NCI-H774 (cell line): Measurements from ENCODE around the gene RNF5.
"Not testable (repeated sequence)": the region's sequence is repeated elsewhere in the genome, so short reads cannot be mapped to it uniquely, and the experiment has no call there.

Experiments used
- DNase-seq: peaks from one replicate; lab custom pipeline; 2025; lab: John Stamatoyannopoulos, UW

RNF5 gene

GRCh38 chr6:32210191-32210601 is 32.0 kb downstream of the RNF5 start:
- DNase-seq: no peak

GRCh38 chr6:32211432-32211831 is 33.2 kb downstream of the RNF5 start:
- DNase-seq: not testable (repeated sequence)

- DNase-seq: no peak
Measured at GRCh38 chr6:32212076-32212760, 34.0 kb downstream of the RNF5 start.

GRCh38 chr6:32213649-32214048 is 35.4 kb downstream of the RNF5 start:
- DNase-seq: no peak

GRCh38 chr6:32214126-32214525 is 35.9 kb downstream of the RNF5 start:
- DNase-seq: no peak

DNA sequence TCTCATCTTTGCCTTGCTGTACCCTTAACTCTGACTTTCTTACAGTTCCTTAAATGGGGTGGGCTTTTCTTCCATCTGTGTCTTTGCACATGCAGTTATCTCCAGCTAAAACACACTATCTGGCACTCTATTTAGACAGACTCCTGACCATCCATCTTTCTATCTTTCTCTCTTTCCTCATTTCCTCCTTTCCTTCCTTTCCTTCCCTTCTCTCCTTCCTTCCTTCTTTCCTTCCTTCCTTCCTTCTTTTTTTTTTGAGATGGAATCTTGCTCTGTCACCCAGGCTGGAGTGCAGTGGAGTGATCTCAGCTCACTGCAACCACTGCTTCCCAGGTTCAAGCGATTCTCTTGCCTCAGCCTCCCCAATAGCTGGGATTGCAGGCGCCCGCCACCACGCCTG is 37.4 kb downstream of the RNF5 start:
- DNase-seq: no peak

GRCh38 chr6:32216285-32216684 is 38.1 kb downstream of the RNF5 start:
- no peak for DNase-seq

GRCh38 chr6:32216998-32217397 is 38.8 kb downstream of the RNF5 start:
- DNase-seq: no peak

GRCh38 chr6:32218167-32218566 is 40.0 kb downstream of the RNF5 start:
- DNase-seq: no peak

DNA sequence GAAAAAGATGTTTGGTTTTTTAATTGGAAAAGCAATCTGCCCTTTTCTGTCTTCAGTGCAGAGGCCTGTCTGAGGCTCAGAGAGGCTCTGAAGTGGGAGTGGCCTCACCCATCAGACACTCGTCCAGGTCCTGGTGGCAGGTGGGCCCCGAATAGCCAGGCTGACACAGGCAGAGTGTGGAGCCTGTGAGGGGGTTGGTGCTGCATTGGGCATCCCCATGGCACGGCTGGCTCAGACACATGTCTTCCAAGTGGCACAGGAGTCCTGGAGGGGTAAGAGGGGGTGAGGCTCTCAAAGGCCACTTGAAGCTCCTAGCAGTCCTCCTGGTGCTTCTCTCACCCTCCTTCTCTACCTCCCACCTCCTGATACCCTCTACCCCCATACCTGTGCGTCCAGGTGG is 41.8 kb downstream of the RNF5 start:
- DNase-seq: no peak

DNA sequence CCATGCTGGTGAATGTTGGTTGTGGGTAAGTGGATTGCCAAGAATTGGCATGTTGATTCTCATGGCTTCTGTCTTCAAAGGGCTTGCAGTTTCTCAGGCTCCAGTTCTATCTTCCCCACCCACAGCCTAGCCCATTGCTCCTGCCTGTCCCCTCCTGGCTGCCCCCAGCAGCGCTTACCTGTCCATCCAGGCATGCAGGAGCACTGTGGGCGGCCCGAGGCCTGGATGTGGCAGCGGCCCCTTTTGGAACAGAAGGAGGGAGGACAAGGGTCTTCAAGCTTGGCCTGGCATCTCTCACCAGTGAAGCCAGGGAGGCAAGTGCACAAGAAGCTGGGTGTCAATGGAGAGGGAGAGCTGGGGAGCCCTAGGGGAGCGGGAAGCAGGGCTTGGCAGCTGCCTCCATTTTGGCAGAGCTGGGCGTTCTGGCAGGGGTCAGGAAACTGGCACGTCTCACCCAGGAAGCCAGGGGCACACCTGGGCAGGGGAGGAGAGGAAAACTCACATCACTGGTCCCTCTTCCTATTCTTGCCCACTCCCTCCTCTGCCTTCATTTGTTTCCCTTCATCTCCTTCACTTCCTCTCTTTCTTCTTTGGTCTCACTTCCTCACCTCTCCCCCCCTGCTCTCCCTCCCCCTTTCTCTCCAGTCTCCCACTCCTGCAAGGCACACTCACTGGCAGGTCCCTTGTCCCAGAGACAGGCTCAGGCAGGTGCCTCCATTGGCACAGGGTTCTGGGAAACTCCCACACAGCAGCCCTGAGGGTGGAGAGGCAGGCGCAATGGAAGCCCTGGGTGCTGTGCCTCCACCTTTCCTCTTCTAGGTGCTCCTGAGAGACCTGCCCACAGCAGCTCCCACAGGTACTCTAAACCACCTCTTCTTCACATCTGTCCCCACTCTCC is 44.4 kb downstream of the RNF5 start:
- DNase-seq: no peak

DNA sequence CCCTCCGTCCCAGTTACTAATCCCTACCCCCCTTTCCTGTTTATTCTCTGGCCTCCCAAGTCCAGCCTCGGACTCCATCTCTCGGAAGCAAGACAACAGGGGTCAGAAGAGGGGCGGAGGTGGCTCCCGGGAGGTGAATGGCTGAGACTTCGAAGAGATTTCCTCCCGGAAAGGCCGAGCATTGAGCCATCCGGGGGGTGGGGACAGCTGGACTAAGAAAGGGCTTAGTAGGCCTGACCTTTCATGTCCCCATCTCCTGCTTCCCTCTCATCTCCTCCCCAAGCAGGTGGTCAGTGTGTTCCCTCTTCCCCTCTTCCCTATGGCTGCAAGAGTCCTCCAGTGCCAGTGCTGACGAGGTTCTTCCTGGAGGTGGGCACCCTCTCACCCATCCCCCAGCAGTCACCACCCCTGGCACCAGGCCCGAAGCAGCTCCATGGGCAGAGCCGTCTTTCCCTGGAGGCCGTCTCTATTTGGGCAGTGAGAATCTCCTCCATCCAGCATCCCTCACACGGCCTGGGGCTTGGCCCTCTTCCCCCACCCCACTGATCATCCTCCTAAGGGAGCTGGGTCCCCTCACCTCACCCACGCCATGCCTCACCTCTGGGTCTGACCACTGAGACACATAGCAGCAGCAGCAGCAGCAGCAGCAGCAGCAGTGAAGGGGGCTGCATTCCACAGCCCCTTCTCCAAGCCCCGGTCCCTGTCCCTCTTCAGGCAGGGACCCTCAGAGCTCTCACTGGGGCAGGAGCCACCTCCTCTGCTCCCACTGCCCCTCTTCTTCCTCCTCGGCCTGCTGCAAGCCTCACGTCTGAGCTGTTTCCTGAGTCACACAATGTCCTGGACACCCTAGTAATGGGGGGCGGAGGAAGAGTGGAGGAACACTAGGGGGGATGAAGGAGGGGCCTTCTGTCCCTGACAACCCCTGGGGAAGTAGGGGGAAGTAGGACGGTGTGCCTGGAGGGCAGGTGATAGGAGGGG is 45.3 kb downstream of the RNF5 start, which contains the start of gene NOTCH4:
TSS of gene NOTCH4 (minus strand) at position 810 of the 978 bp plus-strand sequence. CDS start at position 671, 139 bp downstream.
- no peak for DNase-seq

DNA sequence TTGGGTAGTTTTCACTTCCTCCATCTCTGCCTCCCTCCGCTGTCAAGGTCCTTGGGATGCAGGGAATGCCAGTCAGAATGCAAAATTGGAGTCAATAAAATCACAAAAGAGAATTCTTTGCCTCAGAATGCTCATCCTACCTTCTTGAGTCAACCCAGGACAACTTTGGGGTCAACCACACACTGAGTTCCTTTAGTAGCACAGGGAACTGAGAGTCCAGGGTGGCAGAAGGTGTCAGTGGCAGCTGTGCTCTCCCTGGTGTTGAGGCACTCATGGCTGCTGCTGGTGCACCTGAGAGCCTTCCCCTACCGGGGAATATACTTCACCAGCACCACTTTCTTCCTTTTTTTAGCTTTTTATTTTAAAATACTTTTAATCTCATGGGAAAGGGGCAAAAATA is 46.5 kb downstream of the RNF5 start:
- DNase-seq: no peak

GRCh38 chr6:32226434-32226833 is 48.2 kb downstream of the RNF5 start:
- no peak for DNase-seq
